ENCODE results near the gene TIMM13. TPM values are rescaled to one million over a fixed set of nuclear protein-coding genes. Genes with fewer than 3 reads are reported as not detected.

Gene TIMM13
- total and polyA plus RNA-seq, 9 of the 15 experiments (the other 6 are each of a cell fraction or from before 2014, with no cell fraction given): 17.6 to 215 (median 71.8) TPM

DNA sequence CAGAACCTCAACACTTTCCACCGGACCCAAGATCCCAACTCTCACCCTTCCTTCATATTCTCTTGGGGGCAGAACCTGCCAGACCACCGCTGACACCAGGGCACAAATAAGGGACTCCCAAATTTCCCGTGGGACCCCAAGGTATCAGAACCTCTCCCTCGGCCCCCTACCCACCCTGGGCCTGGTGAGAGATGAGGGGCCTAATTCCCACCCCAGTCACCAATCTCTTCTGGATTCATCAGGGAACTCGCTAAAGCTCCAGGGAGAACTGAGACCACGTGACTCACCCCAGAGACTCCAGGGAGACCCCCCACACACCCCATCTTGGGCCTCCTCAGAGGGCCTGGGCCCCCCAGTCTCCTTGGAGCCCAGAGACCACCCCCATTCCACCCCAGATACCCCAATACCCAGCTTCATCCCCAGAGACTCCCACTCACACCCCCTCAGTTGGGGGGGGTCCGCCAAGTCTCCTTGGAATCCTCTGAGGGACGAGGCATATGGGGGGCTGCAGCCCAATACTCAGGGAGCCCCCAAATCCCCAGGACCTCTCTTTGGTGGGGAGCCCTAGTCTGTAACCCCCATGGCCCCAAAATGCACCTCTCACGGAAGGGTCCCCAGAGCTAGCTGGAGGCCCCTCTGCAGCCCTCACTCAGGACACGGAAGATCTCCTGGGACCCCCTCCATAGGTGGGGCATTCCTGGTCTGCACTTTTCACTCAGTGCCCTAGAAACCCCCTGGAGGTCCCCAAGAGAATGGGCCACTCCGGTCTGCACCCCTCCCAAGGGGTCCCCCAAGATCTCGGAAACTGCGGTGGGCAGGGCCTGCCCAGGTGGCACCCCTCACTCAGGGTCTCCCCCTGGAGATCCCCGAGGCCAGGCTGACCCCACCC is 27.8 kb upstream of the TIMM13 start:
- 55% methylated on average over 13 of the region's 14 CpGs for WGBS (ENCODE audit: insufficient coverage, low coverage, missing lambda C conversion rate)
- DNase-seq (ENCODE audit: extremely low read depth in 1 of 4, low spot score in 3 of 4) (no peak), FAIRE-seq (no peak), ATAC-seq (no peak)
- Histone ChIP-seq H3K9ac (ENCODE audit: insufficient read depth in 1 of 2, low read depth in 2 of 2, low read length in 2 of 2) (peak overlapping the region; percentile 87 to 99; a peak in 3 of 4 replicates), H3K4me1 (replicated peaks in 1 of 2; ENCODE audit: control insufficient read depth in 2 of 2, insufficient read depth in 2 of 2, low read length in 2 of 2) (peaks cover 5 to 48% of the 10 kb centered on the region in 2 experiments; a peak in 3 of 5 replicates), H3K27me3 (ENCODE audit: control insufficient read depth in 2 of 2, insufficient read depth in 2 of 2, low read length in 2 of 2) (no peaks in the 10 kb centered on the region), H3K36me3 (ENCODE audit: control insufficient read depth, insufficient read depth, low read length) (peaks cover 32% of the 10 kb centered on the region; the same call in 1 of the 3 replicates), H3K4me3 (peak overlapping the region; percentile 100), H4K20me1 (replicated peaks; ENCODE audit: control insufficient read depth, insufficient read depth, low read length) (peaks cover 29% of the 10 kb centered on the region; the same call in 1 of the 2 replicates), H3K27ac (ENCODE audit: extremely low read depth, low read depth, low read length) (peak overlapping the region; percentile 90), H3K9me3 (replicated peaks; ENCODE audit: control insufficient read depth, insufficient read depth, low read depth, low read length) (no peaks in the 10 kb centered on the region), H3K79me2 (ENCODE audit: control insufficient read depth, insufficient read depth, low read length) (peaks cover 67% of the 10 kb centered on the region), H3K9me1 (ENCODE audit: control insufficient read depth, insufficient read depth, low read length) (peaks cover 17% of the 10 kb centered on the region), H2AFZ (ENCODE audit: low read depth, low read length) (no peak overlapping the region), H3K4me2 (ENCODE audit: insufficient read depth, low read length) (peak overlapping the region; percentile 82)
- in situ Hi-C loops (cut with MboI) (no loop called here), intact Hi-C loops (cut with micrococcal nuclease) (no loop called here)
- POLR2A ChIA-PET: interaction anchor here (0.5 to 4.4 kb wide), 6 partner anchors 8 to 32 kb away, joined by 3 to 20 read pairs (median 4); partner anchors contain the start of gene GADD45B
- CTCF ChIA-PET (ENCODE audit: low intra/inter-chr PET ratio): no interaction called here
- BruUV-seq (replicated peaks): no TSS peak
- TF ChIP-seq RFX7 (CRISPR knock-in tag; IDR thresholded peaks at IDR 0.05): no peak
- TF ChIP-seq ILF3 (IDR thresholded peaks at IDR 0.05; ENCODE audit: borderline replicate concordance): no peak
- peak; percentile 44; the same call in 1 of the 2 replicates for TF ChIP-seq EGR1 (conservative IDR thresholded peaks at IDR 0.05)
- TF ChIP-seq CHD4 (IDR thresholded peaks at IDR 0.05; ENCODE audit: insufficient read depth, insufficient replicate concordance, low read depth, low read length, poor library complexity, severe bottlenecking): no peak
- TF ChIP-seq ZNF280B (CRISPR knock-in tag; IDR thresholded peaks at IDR 0.05): no peak
- TF ChIP-seq, protein P1, sequence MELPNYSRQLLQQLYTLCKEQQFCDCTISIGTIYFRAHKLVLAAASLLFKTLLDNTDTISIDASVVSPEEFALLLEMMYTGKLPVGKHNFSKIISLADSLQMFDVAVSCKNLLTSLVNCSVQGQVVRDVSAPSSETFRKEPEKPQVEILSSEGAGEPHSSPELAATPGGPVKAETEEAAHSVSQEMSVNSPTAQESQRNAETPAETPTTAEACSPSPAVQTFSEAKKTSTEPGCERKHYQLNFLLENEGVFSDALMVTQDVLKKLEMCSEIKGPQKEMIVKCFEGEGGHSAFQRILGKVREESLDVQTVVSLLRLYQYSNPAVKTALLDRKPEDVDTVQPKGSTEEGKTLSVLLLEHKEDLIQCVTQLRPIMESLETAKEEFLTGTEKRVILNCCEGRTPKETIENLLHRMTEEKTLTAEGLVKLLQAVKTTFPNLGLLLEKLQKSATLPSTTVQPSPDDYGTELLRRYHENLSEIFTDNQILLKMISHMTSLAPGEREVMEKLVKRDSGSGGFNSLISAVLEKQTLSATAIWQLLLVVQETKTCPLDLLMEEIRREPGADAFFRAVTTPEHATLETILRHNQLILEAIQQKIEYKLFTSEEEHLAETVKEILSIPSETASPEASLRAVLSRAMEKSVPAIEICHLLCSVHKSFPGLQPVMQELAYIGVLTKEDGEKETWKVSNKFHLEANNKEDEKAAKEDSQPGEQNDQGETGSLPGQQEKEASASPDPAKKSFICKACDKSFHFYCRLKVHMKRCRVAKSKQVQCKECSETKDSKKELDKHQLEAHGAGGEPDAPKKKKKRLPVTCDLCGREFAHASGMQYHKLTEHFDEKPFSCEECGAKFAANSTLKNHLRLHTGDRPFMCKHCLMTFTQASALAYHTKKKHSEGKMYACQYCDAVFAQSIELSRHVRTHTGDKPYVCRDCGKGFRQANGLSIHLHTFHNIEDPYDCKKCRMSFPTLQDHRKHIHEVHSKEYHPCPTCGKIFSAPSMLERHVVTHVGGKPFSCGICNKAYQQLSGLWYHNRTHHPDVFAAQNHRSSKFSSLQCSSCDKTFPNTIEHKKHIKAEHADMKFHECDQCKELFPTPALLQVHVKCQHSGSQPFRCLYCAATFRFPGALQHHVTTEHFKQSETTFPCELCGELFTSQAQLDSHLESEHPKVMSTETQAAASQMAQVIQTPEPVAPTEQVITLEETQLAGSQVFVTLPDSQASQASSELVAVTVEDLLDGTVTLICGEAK (IDR thresholded peaks at IDR 0.05): no peak
- TF ChIP-seq, protein P1 (CRISPR knock-in tag; IDR thresholded peaks at IDR 0.05): no peak
- TF ChIP-seq ZBTB1 (CRISPR knock-in tag; IDR thresholded peaks at IDR 0.05; ENCODE audit: borderline replicate concordance, low read depth): 0 out of 2 replicates have a peak, but pooled peaks have one; percentile 18
- no peak; the same call in 1 of the 2 replicates for TF ChIP-seq ZBTB7A (IDR thresholded peaks at IDR 0.05; ENCODE audit: borderline replicate concordance, control insufficient read depth, low read depth, low read length)
- TF ChIP-seq SMARCA5 (IDR thresholded peaks at IDR 0.05): no peak

All from K562 (cell line).